Activated T-helper 1 cell treated with Interleukin-2 at 50 U/mL for 16 hours (primary cell): ENCODE data around the gene STK11.

Experiments
- DNase-seq: peaks from one replicate; pipeline ENCODE4 v3.0.0-alpha.2; 2020; ENCODE audit warnings: low read depth

The STK11 gene

GRCh38 chr19:1226227-1226518, 20.6 kb downstream of the STK11 start:
- no peak for DNase-seq

GRCh38 chr19:1226522-1227303, 21.1 kb downstream of the STK11 start:
- no peak for DNase-seq

GRCh38 chr19:1227304-1228054, 21.9 kb downstream of the STK11 start:
- no peak for DNase-seq

- DNase-seq, result no peak
Measured at GRCh38 chr19:1228161-1228957, 22.8 kb downstream of the STK11 start.

- no peak for DNase-seq
Measured at GRCh38 chr19:1229056-1229923, 23.7 kb downstream of the STK11 start.

- no peak for DNase-seq
Measured at GRCh38 chr19:1229924-1230782, 24.6 kb downstream of the STK11 start.

- DNase-seq, result no peak
Measured at GRCh38 chr19:1230783-1231489, 25.4 kb downstream of the STK11 start.

GRCh38 chr19:1231729-1232637, 26.4 kb downstream of the STK11 start:
- DNase-seq, result no peak

- DNase-seq, result no peak
Measured at GRCh38 chr19:1232652-1233072, 27.1 kb downstream of the STK11 start.

GRCh38 chr19:1233115-1233667, 27.6 kb downstream of the STK11 start:
- no peak for DNase-seq

GRCh38 chr19:1234051-1234954, 28.7 kb downstream of the STK11 start:
- no peak for DNase-seq

- no peak for DNase-seq
Measured at GRCh38 chr19:1234955-1235380, 29.4 kb downstream of the STK11 start.

GRCh38 chr19:1235625-1236538, 30.3 kb downstream of the STK11 start:
- DNase-seq, result no peak

- no peak for DNase-seq
Measured at GRCh38 chr19:1236576-1236975, 31.0 kb downstream of the STK11 start.

- DNase-seq, result no peak
Measured at GRCh38 chr19:1237027-1237659, 31.6 kb downstream of the STK11 start.

GRCh38 chr19:1237754-1238368, 32.3 kb downstream of the STK11 start, which contains the start of gene CBARP:
TSS of gene CBARP (minus strand) at chr19:1238005. CDS start at chr19:1236100, 1,905 bp downstream.
- DNase-seq, result no peak
